NB4 (cell line): ENCODE results near the gene EMP3.
"Not testable (repeated sequence)": the region's sequence is repeated elsewhere in the genome, so short reads cannot be mapped to it uniquely, and the experiment has no call there.

ENCODE experiments used
- MYC ChIP-seq: IDR thresholded peaks from 2 replicates; pipeline ENCODE4 v1.6.1; 2011; ENCODE audit warnings: low read depth, low read length
- POLR2A ChIP-seq: IDR thresholded peaks from 2 replicates; pipeline ENCODE4 v1.6.1; 2011; ENCODE audit warnings: mild to moderate bottlenecking; ENCODE audit not compliant: insufficient read length; ENCODE audit errors: extremely low read depth
- TF ChIP-seq, protein P1 (sequence below): IDR thresholded peaks from one replicate; pipeline ENCODE4 v1.5.1; 2012; ENCODE audit warnings: low read depth, low read length
- TF ChIP-seq, protein P2 (sequence below): IDR thresholded peaks from 2 replicates; pipeline ENCODE4 v1.6.1; 2011; ENCODE audit warnings: low read depth, low read length

DNA sequence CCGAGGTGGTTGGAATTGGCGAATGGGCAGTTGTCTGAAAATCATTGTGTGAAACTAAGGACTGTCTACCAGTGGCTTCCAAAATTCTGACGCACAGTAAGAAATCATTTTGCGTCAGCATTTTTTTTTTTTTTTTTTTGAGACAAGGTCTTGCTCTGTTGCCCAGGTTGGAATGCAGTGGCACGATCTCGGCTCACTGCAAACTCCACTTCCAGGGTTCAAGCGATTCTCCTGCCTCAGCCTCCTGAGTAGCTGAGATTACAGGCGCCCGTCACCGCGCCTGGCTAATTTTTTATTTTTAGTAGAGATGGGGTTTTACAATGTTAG, 33.9 kb upstream of the EMP3 start:
- TF ChIP-seq, protein P1, sequence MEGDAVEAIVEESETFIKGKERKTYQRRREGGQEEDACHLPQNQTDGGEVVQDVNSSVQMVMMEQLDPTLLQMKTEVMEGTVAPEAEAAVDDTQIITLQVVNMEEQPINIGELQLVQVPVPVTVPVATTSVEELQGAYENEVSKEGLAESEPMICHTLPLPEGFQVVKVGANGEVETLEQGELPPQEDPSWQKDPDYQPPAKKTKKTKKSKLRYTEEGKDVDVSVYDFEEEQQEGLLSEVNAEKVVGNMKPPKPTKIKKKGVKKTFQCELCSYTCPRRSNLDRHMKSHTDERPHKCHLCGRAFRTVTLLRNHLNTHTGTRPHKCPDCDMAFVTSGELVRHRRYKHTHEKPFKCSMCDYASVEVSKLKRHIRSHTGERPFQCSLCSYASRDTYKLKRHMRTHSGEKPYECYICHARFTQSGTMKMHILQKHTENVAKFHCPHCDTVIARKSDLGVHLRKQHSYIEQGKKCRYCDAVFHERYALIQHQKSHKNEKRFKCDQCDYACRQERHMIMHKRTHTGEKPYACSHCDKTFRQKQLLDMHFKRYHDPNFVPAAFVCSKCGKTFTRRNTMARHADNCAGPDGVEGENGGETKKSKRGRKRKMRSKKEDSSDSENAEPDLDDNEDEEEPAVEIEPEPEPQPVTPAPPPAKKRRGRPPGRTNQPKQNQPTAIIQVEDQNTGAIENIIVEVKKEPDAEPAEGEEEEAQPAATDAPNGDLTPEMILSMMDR = not testable (repeated sequence)
- TF ChIP-seq POLR2A, MYC: not testable (repeated sequence)
- TF ChIP-seq, protein P2, sequence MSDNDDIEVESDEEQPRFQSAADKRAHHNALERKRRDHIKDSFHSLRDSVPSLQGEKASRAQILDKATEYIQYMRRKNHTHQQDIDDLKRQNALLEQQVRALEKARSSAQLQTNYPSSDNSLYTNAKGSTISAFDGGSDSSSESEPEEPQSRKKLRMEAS = not testable (repeated sequence)
